T-helper 2 cell treated with Interferon-gamma antibody and Interleukin-4, amounts not matched to agents 100 ng/mL and 5 ng/mL, for 36 hours (primary cell): ENCODE results near the gene EXTL1. TPM values are rescaled to one million over a fixed set of nuclear protein-coding genes. Genes with fewer than 3 reads are reported as not detected.
"Not testable (repeated sequence)": the region's sequence is repeated elsewhere in the genome, so short reads cannot be mapped to it uniquely, and the experiment has no call there.

Source experiments
- intact Hi-C: fragments of 100-400 bp; cut with micrococcal nuclease; formaldehyde crosslinking; loops from one replicate; pipeline ENCODE4 v1.15.1; 2023
- total RNA-seq: library from RNA; stranded (reverse); gene quantifications from 2 replicates; pipeline ENCODE4 v1.2.3, GENCODE V29; 2022

The EXTL1 gene
- not detected in 2 replicates for total RNA-seq

DNA sequence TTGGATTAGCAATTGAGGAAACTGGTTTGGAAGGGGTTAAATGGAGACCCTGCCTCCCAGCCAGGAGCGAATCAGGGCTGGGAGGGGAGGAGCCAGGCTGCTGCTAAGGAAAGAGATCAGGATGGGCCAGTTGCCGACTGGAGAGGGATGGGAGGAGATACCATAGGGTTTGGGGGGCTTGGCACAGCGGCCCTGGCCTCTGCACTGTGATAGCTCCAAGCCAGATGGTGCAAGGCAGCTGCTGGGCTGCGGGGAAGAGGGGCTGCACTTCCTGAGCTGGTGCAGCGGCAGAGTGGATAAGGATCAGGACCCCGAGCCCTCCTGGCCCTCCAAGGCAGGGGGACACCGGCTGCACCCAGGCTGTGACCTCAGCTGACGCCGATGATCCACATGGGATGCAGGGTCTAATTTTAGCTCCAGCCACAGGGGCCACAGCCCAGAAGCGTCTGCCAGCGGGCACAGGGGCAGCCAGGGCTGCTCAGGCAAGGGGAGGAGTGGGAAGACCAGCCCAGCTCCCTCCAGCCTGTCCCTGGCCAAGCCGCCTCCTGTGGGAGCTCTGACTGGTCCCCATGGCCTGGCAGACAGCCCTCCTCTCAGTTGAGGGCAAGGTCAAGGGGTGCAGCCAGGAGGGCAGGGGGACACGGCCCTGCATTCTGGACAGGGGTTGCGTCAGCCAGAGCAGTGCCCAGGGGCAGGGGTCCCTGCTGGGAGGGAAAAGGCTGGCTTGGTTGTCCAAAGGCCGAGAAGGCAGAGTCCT lies at the start of gene EXTL1:
EXTL1 (plus strand) TSS at position 129 of the 757 bp plus-strand sequence. CDS start 872 bp downstream, outside the sequence.
- intact Hi-C loops: no loop called here

GRCh38 chr1:25971811-25972180 lies 49.8 kb upstream of the EXTL1 start:
- intact Hi-C loops: loop anchor here (1.0 to 10.0 kb wide), 2 partner anchors 27 to 333 kb away; partner anchors contain the start of genes PAFAH2 and UBXN11

- intact Hi-C loops: loop anchor here (10.0 kb wide), 1 partner anchor 331 kb away; the partner anchor contains the start of gene UBXN11
Observed at GRCh38 chr1:25973610-25974321, 47.8 kb upstream of the EXTL1 start.

GRCh38 chr1:25977801-25978200 lies 43.8 kb upstream of the EXTL1 start:
- intact Hi-C loops: loop anchor here (10.0 kb wide), 1 partner anchor 327 kb away; the partner anchor contains the start of gene UBXN11

DNA sequence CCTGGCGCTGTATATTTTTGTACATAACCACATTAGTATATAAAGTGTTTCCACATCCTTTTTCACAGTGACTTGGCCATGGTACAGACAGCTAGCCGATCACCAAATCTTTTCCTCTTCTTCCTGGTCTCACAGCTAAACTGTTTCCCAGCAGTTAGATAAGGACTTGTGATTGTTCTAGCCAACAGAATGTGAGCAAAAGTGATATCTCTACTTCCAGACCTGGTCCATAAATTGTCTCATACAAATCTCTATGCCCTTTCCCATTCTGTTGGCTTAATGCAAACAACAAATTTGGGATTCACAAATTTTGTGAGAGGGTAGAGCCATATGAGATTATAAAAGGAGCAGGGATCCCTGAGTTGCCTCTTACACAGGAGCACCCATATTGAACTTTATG lies 43.2 kb upstream of the EXTL1 start:
- intact Hi-C loops: loop anchor here (10.0 kb wide), 1 partner anchor 326 kb away; the partner anchor contains the start of gene UBXN11

- intact Hi-C loops: loop anchor here (10.0 kb wide), 1 partner anchor 326 kb away; the partner anchor contains the start of gene UBXN11
Observed at GRCh38 chr1:25979210-25979609, 42.4 kb upstream of the EXTL1 start.

GRCh38 chr1:25985171-25985570 lies 36.4 kb upstream of the EXTL1 start:
- intact Hi-C loops: no loop called here

DNA sequence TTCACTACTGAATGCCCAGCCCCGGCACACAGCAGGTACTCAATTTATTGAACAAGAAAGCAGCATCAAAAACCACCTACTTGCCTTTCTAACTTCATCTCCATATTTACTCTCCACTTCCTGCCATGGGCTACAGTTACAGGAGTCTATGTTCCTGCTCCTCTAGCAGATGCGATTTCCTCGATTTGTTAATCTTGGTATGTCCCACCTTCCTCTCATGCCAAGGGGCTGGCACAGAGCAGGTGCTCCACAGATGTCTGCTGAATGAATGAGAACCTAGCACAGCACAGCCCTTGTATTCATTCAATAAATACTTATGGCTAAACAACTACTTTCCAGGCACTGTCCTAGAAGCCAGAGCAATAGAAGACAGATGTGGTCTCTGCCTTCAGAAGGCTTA lies 35.9 kb upstream of the EXTL1 start:
- intact Hi-C loops: no loop called here

DNA sequence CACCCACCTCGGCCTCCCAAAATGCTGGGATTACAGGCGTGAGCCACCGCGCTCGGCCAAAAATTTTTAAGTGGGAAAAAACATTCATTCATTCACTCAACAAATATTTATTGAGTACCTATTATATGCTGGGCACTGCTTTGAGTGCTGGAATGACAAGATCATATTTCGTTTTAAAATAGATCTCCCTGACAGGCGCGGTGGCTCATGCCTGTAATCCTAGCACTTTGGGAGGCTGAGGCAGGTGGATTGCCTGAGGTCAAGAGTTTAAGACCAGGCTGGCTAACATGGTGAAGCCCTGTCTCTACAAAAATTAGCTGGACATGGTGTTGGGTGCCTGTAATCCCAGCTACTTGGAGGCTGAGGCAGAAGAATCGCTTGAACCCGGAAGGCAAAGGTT lies 34.8 kb upstream of the EXTL1 start:
- intact Hi-C loops: not testable (repeated sequence)

GRCh38 chr1:25987951-25988350 lies 33.6 kb upstream of the EXTL1 start:
- intact Hi-C loops: no loop called here

- intact Hi-C loops: loop anchor here (1.0 to 10.0 kb wide), 2 partner anchors 8 to 555 kb away; partner anchors contain the start of gene MACO1
Observed at GRCh38 chr1:25989440-25990234, 31.9 kb upstream of the EXTL1 start.

DNA sequence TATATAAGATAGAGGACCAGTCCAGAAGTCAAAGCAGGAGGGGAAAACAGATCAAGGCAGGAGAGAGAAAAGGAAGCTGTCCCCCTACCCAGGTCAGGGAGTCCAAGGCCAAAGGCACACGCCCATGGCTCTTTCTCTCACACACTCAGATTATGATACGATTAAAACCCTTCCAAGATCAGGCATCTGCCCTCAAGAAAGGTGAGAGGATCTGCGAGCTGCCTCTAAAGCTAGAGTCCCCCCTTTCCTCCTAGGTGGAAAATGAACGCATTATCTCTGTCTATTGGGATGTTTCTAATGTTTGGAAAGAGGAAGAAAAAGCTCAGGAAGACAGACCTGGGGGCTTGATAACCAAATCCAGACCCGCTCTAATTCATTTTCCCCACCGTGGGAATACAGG lies 31.3 kb upstream of the EXTL1 start:
- intact Hi-C loops: loop anchor here (10.0 kb wide), 1 partner anchor 555 kb away; the partner anchor contains the start of gene MACO1

- intact Hi-C loops: loop anchor here (10.0 kb wide), 1 partner anchor 556 kb away; the partner anchor contains the start of gene MACO1
Observed at GRCh38 chr1:25990702-25991395, 30.7 kb upstream of the EXTL1 start.

DNA sequence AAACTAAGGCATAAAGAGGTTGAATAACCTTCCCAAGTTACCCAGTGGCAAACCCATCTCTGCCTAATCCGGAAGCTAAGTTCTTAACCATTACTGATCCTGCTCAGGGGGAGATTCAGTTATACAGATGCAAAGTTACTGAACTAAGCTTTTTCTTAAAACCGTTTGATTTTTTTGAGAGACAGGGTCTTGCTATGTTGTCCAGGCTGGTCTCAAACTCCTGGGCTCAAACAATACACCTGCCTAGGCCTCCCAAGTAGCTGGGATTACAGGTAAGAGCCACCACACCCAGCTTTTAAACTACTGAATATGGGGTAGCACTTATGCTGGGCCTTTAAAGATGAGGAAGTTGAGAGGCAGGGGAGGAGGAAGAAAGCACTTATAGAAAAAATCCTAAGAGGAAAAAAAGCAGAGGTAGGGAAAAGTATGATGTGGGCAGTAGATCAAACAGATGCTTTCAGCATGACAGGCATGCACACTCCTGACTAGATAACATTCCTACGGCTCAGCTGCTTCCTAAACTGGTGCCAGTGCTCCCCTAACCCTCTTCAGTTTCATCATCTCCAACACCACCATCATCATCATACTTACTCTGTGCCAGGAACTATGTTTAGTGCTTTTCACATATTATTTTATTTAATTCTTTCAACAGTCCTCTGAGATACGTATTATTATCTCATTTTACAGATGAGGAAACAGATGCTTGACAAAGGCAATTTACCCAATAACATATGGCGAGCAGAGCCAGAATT lies 29.5 kb upstream of the EXTL1 start:
- intact Hi-C loops: loop anchor here (10.0 kb wide), 1 partner anchor 557 kb away; the partner anchor contains the start of gene MACO1

DNA sequence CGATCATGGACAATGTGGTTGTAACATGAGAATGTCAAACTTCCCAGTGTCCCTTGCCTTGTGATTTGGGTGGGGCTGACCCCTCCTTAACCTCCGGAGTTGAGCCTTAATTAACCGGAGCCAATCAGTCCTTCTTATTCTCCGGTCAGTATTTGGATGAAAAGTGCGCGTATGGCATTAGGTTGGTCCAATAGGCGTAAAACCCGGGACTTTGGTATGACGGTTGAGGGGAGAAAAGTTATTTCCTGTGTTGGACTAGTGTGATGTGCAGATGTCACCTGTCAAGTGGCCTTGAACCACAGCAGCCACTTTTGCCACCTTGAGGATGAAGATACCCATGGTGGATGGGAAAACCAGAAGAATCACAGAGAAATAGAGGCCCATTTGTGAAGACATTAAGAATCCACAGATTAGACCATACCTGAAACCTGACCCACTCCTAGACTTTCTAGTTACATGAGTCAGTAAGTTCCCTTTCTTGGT lies 28.8 kb upstream of the EXTL1 start:
- intact Hi-C loops: loop anchor here (10.0 kb wide), 1 partner anchor 558 kb away; the partner anchor contains the start of gene MACO1

GRCh38 chr1:25993197-25993951 lies 28.2 kb upstream of the EXTL1 start:
- intact Hi-C loops: loop anchor here (10.0 kb wide), 1 partner anchor 559 kb away; the partner anchor contains the start of gene MACO1

DNA sequence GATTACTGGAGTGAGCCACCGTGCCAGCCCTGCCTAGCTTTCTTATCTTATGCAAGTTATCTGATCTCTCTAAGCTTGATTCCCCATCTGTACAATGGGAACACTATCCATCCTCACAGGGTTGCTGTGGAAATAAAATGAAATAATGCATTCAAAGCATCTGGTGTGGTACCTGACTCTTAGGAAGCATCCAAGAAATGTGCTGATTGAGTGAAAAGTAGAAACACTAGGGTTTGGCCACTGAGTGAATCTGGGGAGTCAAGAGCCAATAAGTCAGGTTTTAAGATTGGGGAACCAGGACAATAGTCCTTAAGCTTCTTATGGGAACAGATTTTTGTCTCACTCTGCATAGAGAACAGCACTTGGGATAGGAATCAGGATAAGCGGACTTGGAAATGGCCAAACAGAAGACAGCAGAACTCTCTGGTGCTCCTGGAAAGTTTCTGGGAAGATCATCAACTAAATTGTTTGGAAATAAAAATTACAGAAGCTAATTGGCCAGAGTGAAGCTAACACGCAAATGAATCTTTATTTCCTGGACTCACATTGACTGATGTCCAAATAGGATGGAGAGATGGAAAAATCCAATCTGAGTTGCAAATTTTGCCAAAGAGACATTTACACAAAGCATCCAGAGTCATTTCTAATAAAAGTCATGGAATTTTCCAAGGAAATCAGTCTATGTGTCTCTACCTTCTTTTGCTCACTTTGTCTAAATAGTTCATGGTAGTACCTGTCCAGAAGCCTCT lies 27.0 kb upstream of the EXTL1 start:
- intact Hi-C loops: loop anchor here (10.0 kb wide), 1 partner anchor 560 kb away; the partner anchor contains the start of gene MACO1
